ENCODE data around the gene ACSM4. TPM values are rescaled to one million over a fixed set of nuclear protein-coding genes. Genes with fewer than 3 reads are reported as not detected.

Gene ACSM4
- total and polyA plus RNA-seq, 9 of the 15 experiments (the other 6 are each of a cell fraction or from before 2014, with no cell fraction given) = not detected

DNA sequence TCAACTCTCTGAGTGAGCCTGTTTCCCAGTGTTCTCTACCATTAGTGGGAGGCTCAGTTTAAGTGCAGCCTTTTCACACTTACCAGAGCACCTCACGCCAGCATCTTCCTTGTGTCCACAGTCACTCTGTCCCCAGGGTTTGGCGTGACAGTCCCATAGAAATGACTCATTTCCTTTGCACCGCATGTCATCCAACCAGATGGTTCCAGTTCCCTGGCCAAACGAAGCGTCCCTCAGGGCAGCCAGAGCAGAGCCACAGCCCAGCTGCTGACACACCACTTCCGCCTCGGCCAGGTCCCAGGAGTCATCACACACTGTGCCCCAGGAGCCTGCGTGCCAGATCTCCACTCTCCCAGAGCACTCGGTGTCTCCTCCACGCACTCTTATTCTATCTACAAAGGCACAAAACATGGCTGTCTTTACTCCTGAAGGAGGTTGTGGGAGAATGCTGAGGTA is 65.4 kb downstream of the ACSM4 start (continued):
- TF ChIP-seq ZNF212 (CRISPR knock-in tag; IDR thresholded peaks at IDR 0.05) (no peak), JUN (IDR thresholded peaks at IDR 0.05; ENCODE audit: borderline replicate concordance, low read depth, low read length) (0 out of 2 replicates have a peak, but pooled peaks have one; percentile 25), JUN (CRISPR knock-in tag; IDR thresholded peaks at IDR 0.05; ENCODE audit: borderline replicate concordance) (no peak), EHMT2 (IDR thresholded peaks at IDR 0.05) (peak; percentile 29; the same call in 1 of the 2 replicates), MTA1 (IDR thresholded peaks at IDR 0.05; ENCODE audit: borderline replicate concordance) (peak; percentile 88), SUPT5H (IDR thresholded peaks at IDR 0.05) (no peak), KLF1 (tag; IDR thresholded peaks at IDR 0.05) (no peak), FOSL1 (tag; conservative IDR thresholded peaks at IDR 0.05) (0 out of 2 replicates have a peak, but pooled peaks have one; percentile 43), TBL1XR1 (IDR thresholded peaks at IDR 0.05; ENCODE audit: low read length in 2 of 2) (0 out of 4 replicates have a peak, but pooled peaks of 1 of the 2 experiments have one; percentile 25), HINFP (tag; conservative IDR thresholded peaks at IDR 0.05; ENCODE audit: low read depth) (no peak), ZNF384 (IDR thresholded peaks at IDR 0.05; ENCODE audit: low read depth, low read length) (no peak), CREM (IDR thresholded peaks at IDR 0.05; ENCODE audit: low read depth) (peak; percentile 93)
- TF ChIP-seq, protein P1, sequence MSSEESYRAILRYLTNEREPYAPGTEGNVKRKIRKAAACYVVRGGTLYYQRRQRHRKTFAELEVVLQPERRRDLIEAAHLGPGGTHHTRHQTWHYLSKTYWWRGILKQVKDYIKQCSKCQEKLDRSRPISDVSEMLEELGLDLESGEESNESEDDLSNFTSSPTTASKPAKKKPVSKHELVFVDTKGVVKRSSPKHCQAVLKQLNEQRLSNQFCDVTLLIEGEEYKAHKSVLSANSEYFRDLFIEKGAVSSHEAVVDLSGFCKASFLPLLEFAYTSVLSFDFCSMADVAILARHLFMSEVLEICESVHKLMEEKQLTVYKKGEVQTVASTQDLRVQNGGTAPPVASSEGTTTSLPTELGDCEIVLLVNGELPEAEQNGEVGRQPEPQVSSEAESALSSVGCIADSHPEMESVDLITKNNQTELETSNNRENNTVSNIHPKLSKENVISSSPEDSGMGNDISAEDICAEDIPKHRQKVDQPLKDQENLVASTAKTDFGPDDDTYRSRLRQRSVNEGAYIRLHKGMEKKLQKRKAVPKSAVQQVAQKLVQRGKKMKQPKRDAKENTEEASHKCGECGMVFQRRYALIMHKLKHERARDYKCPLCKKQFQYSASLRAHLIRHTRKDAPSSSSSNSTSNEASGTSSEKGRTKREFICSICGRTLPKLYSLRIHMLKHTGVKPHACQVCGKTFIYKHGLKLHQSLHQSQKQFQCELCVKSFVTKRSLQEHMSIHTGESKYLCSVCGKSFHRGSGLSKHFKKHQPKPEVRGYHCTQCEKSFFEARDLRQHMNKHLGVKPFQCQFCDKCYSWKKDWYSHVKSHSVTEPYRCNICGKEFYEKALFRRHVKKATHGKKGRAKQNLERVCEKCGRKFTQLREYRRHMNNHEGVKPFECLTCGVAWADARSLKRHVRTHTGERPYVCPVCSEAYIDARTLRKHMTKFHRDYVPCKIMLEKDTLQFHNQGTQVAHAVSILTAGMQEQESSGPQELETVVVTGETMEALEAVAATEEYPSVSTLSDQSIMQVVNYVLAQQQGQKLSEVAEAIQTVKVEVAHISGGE (CRISPR knock-in tag; IDR thresholded peaks at IDR 0.05) = peak in 1 of 3 experiments; percentile 40; a peak in 1 of 6 replicates
- TF ChIP-seq, protein P2, sequence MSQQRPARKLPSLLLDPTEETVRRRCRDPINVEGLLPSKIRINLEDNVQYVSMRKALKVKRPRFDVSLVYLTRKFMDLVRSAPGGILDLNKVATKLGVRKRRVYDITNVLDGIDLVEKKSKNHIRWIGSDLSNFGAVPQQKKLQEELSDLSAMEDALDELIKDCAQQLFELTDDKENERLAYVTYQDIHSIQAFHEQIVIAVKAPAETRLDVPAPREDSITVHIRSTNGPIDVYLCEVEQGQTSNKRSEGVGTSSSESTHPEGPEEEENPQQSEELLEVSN (IDR thresholded peaks at IDR 0.05; ENCODE audit: borderline replicate concordance in 1 of 2, extremely low read depth in 1 of 2, insufficient read depth in 1 of 2, insufficient read length in 1 of 2, low read depth in 1 of 2, low read length in 1 of 2, poor library complexity in 1 of 2, severe bottlenecking in 1 of 2) = peak in 1 of 2 experiments; percentile 19
